ENCODE data around the gene RNF220. TPM values are rescaled to one million over a fixed set of nuclear protein-coding genes. Genes with fewer than 3 reads are reported as not detected.

The RNF220 gene
- total RNA-seq, 2 experiments from 2014 or later = 72.3 to 78.3 TPM

DNA sequence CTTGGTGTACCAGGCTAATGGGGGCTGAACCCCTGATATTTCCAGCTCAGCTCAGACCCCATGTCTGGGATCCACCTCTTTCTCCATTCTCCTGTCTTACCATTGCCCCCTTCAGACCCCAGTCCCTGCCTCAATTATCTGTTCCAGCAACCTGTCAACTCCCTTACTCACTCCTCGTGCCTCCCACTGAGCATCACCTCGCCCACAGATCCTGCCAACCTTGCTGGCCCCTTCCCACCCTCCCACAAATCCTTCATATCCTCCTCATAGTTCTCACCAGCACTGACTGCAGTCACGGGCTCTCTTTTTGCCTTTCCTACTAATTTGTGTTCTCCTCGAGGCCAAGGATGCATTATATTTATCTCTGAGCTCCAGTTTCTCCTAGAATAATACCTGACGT, 206.4 kb downstream of the RNF220 start:
- no peaks in the 10 kb centered on the region for H3K36me3 Mint-ChIP-seq (ENCODE audit: low read depth)
- DNase-seq (no peak), ATAC-seq (no peak)
- no peak overlapping the region for H3K4me3 Mint-ChIP-seq
- CTCF ChIA-PET = interaction anchor here (0.9 to 1.8 kb wide), 4 partner anchors 12 to 41 kb away, joined by 3 to 10 read pairs (median 3); no protein-coding TSS in a partner anchor
- H3K9me3 Mint-ChIP-seq (ENCODE audit: low read depth) = no peaks in the 10 kb centered on the region
- intact Hi-C loops (cut with DNase I, micrococcal nuclease) = no loop called here
- no peaks in the 10 kb centered on the region for H3K27me3 Mint-ChIP-seq
- POLR2A ChIA-PET = interaction anchor here (0.6 kb wide), 2 partner anchors 15 to 208 kb away, joined by 4 to 6 read pairs; no protein-coding TSS in a partner anchor
- H3K4me1 Mint-ChIP-seq = no peaks in the 10 kb centered on the region
- no peak overlapping the region for H3K27ac Mint-ChIP-seq

DNA sequence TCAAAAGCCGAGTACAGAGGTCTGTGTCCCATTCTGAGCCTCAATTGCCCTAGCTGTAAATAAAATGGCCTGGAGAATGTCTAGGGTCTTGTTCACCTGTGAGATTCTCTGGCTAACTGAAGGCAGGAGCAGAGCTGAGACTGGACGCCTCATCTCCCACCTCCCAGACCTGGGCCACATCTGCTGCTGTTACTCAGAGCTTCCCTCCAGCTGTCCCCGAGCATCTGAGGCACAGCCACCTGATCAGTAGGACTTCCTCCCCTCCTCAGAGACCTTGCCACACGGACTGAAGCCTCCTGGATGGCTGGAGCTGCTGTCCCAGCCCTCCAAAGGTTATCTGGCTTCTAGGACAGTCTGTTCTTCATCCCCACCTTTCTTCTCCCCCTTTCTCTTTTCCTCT, 206.8 kb downstream of the RNF220 start:
- POLR2A ChIA-PET = interaction anchor here (0.6 kb wide), 2 partner anchors 15 to 550 kb away, joined by 3 to 4 read pairs; no protein-coding TSS in a partner anchor

DNA sequence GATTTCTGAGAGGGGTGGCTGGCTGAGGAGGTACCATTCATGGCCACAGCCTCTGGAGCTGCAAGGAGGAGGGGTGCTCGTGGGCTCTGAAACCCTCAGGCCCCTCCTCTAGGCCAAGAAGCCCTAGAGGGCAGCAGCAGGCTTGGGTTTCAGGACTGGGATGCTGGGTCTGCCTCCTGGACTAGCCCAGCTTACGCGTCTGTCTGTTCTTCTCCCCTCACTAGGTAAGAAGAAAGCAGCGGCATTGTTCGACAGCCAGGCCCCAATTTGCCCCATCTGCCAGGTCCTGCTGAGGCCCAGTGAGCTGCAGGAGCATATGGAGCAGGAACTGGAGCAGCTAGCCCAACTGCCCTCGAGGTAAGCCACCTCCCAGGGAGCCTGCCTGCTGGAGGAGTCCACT, 208.9 kb downstream of the RNF220 start:
- intact Hi-C loops (cut with DNase I, micrococcal nuclease) = no loop called here
- no peak for ATAC-seq
- H3K4me1 Mint-ChIP-seq = no peaks in the 10 kb centered on the region
- no peaks in the 10 kb centered on the region for H3K27me3 Mint-ChIP-seq
- ChIA-PET CTCF (interaction anchor here (0.7 kb wide), 1 partner anchor 166 kb away, joined by 4 read pairs; no protein-coding TSS in a partner anchor), POLR2A (interaction anchor here (0.5 kb wide), 1 partner anchor 17 kb away, joined by 5 read pairs; no protein-coding TSS in a partner anchor)
- no peaks in the 10 kb centered on the region for H3K36me3 Mint-ChIP-seq (ENCODE audit: low read depth)
- H3K4me3 Mint-ChIP-seq = no peak overlapping the region
- no peak overlapping the region for H3K27ac Mint-ChIP-seq
- DNase-seq = no peak
- no peaks in the 10 kb centered on the region for H3K9me3 Mint-ChIP-seq (ENCODE audit: low read depth)

More for the DNA sequence above, 206.8 kb downstream of the RNF220 start:
- ATAC-seq (no peak), DNase-seq (no peak)
- Mint-ChIP-seq H3K27me3 (no peaks in the 10 kb centered on the region), H3K4me1 (no peaks in the 10 kb centered on the region), H3K9me3 (ENCODE audit: low read depth) (no peaks in the 10 kb centered on the region), H3K27ac (no peak overlapping the region), H3K4me3 (no peak overlapping the region), H3K36me3 (ENCODE audit: low read depth) (no peaks in the 10 kb centered on the region)
- intact Hi-C loops (cut with DNase I, micrococcal nuclease) = no loop called here
- CTCF ChIA-PET = interaction anchor here (0.9 to 1.8 kb wide), 3 partner anchors 12 to 41 kb away, joined by 3 to 10 read pairs (median 3); no protein-coding TSS in a partner anchor

DNA sequence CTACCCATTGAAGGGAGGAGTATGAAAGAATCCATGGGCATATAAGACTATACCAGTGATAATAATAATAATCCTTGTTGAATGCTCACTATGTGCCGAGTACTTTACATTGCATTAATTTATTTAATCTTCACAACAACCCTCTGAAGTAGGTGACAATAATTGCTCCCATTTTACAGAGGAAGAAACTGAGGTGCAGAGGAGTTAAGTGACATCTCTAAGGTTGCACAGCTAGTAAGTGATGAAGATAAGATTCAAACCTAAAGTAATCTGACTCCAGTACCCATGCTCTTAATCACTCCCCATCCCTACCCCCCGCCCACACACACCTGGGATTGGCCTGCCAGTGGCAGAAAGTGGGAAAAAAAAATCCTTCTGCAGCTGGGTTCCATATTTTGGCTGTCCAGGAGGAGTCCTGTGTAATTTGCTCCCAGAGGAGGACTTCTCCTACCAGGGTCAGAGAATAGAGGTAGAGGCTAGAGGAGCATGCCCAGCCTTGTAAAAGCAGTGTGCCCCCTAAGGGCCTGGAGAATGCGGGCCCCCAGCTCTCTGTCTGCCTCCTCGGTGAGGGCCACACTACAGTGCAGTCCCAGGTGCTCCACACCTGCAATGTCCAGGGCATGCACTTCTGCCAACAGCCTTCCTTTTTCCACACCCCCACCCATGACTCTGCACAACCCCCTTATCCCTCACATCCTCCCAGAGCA, 211.4 kb downstream of the RNF220 start:
- H3K4me1 Mint-ChIP-seq = no peaks in the 10 kb centered on the region
- no peak overlapping the region for H3K4me3 Mint-ChIP-seq
- ATAC-seq (no peak), DNase-seq (no peak)
- CTCF ChIA-PET = interaction anchor here (1.6 kb wide), 1 partner anchor 36 kb away, joined by 6 read pairs; no protein-coding TSS in a partner anchor
- H3K27me3 Mint-ChIP-seq = no peaks in the 10 kb centered on the region
- H3K27ac Mint-ChIP-seq = no peak overlapping the region
- intact Hi-C loops (cut with DNase I, micrococcal nuclease) = no loop called here
- H3K36me3 Mint-ChIP-seq (ENCODE audit: low read depth) = no peaks in the 10 kb centered on the region
- POLR2A ChIA-PET = no interaction called here
- no peaks in the 10 kb centered on the region for H3K9me3 Mint-ChIP-seq (ENCODE audit: low read depth)

DNA sequence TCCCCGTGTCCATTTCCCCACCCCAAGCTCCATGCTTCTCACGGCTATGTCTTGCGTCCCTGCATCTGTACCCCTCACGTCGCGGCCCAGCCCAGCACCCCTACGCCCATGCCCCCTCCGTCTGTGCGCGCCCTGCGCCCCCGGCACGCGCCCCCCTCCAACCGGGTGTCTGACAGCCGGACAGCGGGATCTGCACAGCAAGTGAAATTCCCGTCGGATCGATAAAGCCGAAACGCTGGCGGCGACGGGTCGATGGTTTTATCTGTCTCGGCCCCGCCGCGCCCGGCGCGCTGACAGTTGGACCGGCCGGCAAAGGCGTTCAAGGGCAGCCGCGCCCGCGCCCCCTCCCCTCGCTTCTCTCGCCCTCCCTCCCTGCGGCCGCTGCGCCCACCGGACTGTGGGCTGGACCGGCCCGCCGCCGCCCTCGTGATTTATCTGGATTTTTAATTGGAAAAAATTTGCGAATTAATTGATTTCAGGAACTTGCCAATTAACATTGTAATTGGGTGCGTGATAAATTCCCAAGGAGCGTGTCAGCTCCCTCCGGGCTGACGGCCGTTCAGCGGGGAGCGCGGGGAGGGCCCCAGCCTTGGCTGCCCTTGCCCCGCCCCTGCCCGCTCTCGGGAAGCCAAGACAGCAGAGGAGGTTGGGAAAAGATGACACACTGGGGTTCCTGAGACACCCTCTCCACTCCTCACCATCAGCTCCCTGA, 212.1 kb downstream of the RNF220 start:
- no peak overlapping the region for H3K27ac Mint-ChIP-seq

DNA sequence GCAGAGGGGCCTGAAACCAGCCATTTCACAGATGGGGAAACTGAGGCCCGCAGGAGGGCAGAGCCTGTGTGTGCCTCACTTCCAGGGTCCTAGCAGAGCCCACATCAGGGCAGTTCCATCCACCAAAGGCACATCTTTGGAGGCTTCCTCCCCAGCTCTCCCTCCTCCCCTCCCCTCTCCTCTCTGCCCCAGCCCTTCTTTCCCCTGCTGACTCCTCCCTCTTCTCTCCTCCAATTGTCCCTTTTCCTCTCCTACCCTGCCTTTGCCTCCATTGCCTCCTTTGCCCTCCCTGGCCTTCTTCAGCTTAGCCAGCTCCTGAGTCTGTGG, 212.6 kb downstream of the RNF220 start:
- ATAC-seq (no peak), DNase-seq (no peak)
- Mint-ChIP-seq H3K27me3 (no peaks in the 10 kb centered on the region), H3K4me3 (no peak overlapping the region), H3K9me3 (ENCODE audit: low read depth) (no peaks in the 10 kb centered on the region), H3K4me1 (no peaks in the 10 kb centered on the region), H3K36me3 (ENCODE audit: low read depth) (no peaks in the 10 kb centered on the region), H3K27ac (no peak overlapping the region)
- ChIA-PET CTCF (no interaction called here), POLR2A (no interaction called here)
- intact Hi-C loops (cut with DNase I, micrococcal nuclease) = no loop called here

More for the DNA sequence above, 212.1 kb downstream of the RNF220 start:
- DNase-seq (no peak), ATAC-seq (no peak)
- Mint-ChIP-seq H3K27me3 (no peaks in the 10 kb centered on the region), H3K9me3 (ENCODE audit: low read depth) (no peaks in the 10 kb centered on the region), H3K4me3 (no peak overlapping the region), H3K4me1 (no peaks in the 10 kb centered on the region), H3K36me3 (ENCODE audit: low read depth) (no peaks in the 10 kb centered on the region)
- ChIA-PET CTCF (no interaction called here), POLR2A (no interaction called here)
- intact Hi-C loops (cut with DNase I, micrococcal nuclease) = no loop called here

DNA sequence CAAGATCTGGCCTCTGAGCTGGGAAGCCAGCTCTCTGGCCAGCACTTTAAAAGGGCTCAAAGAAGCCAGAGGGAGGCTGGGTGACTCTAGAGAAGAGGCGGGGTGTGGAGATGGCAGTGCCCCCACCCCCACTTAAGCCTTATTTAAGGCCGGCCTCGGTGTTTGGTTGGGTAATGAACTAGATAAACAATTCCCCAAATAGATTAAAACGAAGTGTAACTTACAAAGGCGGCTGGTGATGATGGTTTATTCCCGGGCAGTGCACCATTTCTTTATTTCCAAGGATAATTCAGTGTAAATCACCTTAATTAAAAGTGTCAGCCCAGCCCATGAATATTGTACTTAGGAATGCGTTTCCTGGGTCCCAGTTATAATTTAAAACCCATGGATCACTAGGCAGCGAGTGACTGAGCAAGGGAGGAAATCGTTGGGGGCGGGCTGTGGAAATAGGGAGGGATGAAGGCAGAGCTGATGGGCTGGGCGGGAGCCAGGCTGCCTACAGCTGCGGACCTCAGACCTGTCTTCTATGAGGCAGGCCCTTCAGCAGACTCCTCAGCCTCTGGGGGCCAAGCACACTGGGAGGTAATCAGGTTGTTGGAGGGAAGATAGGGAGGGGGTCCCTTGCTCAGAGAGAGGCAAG, 214.3 kb downstream of the RNF220 start:
- no peak for DNase-seq
- CTCF ChIA-PET = interaction anchor here (0.6 to 1.1 kb wide), 2 partner anchors 33 to 544 kb away, joined by 3 to 7 read pairs; no protein-coding TSS in a partner anchor
- POLR2A ChIA-PET = interaction anchor here (0.7 kb wide), 1 partner anchor 299 kb away, joined by 3 read pairs; no protein-coding TSS in a partner anchor
- intact Hi-C loops (cut with DNase I, micrococcal nuclease) = no loop called here
- Mint-ChIP-seq H3K27ac (no peak overlapping the region), H3K9me3 (ENCODE audit: low read depth) (no peaks in the 10 kb centered on the region), H3K4me3 (no peak overlapping the region), H3K27me3 (no peaks in the 10 kb centered on the region), H3K36me3 (ENCODE audit: low read depth) (no peaks in the 10 kb centered on the region), H3K4me1 (no peaks in the 10 kb centered on the region)
- ATAC-seq = no peak

DNA sequence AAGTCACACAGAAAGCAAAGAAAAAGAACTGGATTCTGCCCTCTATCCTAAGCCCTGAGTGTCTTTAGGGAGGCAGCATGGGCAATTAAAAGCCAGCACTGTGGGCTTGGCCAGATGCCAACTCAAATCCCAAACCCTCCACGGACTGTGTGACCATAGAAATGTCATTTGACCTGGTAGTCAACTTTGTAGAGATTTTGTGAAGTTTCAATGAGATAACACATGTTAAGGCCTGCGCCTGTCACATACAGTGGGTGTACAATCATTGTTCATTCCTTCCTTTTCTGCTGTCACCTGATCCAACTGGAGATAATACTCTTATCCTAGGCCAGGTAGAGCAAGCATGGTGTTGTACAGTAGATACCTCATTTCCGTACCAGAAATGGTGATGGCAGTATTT, 215.0 kb downstream of the RNF220 start:
- no peak overlapping the region for H3K4me3 Mint-ChIP-seq
- no peaks in the 10 kb centered on the region for H3K4me1 Mint-ChIP-seq
- ATAC-seq (no peak), DNase-seq (no peak)
- H3K27ac Mint-ChIP-seq = no peak overlapping the region
- intact Hi-C loops (cut with DNase I, micrococcal nuclease) = no loop called here
- no peaks in the 10 kb centered on the region for H3K27me3 Mint-ChIP-seq
- no peaks in the 10 kb centered on the region for H3K9me3 Mint-ChIP-seq (ENCODE audit: low read depth)
- no peaks in the 10 kb centered on the region for H3K36me3 Mint-ChIP-seq (ENCODE audit: low read depth)
- ChIA-PET POLR2A (interaction anchor here (0.6 kb wide), 1 partner anchor 595 kb away, joined by 3 read pairs; no protein-coding TSS in a partner anchor), CTCF (interaction anchor here (0.6 to 1.2 kb wide), 2 partner anchors 11 to 739 kb away, joined by 3 to 4 read pairs; no protein-coding TSS in a partner anchor)

DNA sequence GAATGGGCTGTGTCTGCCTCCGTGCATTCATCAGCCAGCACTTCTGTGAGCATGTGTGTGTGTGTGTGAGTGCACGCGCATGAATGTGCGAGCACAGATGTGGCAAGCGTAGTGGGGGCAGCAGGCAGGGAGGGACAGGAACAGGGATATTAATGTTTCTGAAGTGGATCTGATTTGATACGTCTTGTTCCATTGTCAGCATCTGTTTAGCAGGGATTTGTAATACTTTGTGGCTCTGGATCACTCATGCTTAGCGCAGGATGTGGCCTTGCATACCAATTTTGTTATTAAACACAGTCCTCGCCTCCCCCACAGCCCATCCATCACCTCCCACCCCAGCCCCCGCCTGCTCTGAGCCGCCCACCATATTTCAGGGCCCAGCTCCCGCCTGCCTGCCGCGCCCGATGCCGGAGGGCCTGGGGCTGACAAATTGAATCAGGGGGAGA, 216.8 kb downstream of the RNF220 start:
- POLR2A ChIA-PET = no interaction called here
- no peaks in the 10 kb centered on the region for H3K4me1 Mint-ChIP-seq
- H3K4me3 Mint-ChIP-seq = no peak overlapping the region
- no peaks in the 10 kb centered on the region for H3K27me3 Mint-ChIP-seq
- H3K9me3 Mint-ChIP-seq (ENCODE audit: low read depth) = no peaks in the 10 kb centered on the region
- intact Hi-C loops (cut with DNase I, micrococcal nuclease) = no loop called here
- no peak for ATAC-seq
- H3K36me3 Mint-ChIP-seq (ENCODE audit: low read depth) = no peaks in the 10 kb centered on the region
- DNase-seq = no peak
- CTCF ChIA-PET = no interaction called here
- no peak overlapping the region for H3K27ac Mint-ChIP-seq

DNA sequence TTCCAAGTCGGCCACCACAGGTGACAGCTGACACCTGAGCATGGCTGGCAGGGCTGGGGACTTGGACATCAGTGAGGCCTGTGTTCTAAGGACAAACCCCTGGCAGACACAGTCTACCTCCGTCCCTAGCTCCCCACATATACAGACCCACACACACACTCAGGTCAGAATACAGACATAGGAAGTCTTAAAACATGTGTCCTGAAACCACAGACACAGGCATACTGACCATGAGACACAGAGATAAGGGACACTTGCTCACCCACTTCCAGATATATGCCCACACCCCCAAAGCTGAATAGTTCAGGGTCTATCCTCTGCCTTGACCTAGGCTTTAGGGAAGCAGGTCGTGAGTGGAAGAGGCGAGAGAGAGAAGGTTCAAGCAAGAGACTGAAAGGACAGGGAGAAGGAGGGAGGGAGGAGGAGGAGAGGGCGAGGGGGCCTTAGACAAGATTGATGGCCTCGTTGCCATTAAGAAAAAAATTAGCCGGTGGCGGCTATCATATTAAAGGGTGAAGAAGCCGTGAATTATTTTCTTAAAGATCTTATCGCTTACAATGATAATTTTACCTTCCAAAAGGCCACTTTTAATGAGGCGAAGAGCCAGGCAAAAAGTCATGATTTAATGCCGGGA, 219.3 kb downstream of the RNF220 start:
- CTCF ChIA-PET = no interaction called here
- H3K4me3 Mint-ChIP-seq = no peak overlapping the region
- no peaks in the 10 kb centered on the region for H3K27me3 Mint-ChIP-seq
- POLR2A ChIA-PET = no interaction called here
- H3K4me1 Mint-ChIP-seq = no peaks in the 10 kb centered on the region
- H3K27ac Mint-ChIP-seq = no peak overlapping the region
- intact Hi-C loops (cut with DNase I, micrococcal nuclease) = no loop called here
- DNase-seq (no peak), ATAC-seq (no peak)
- H3K36me3 Mint-ChIP-seq (ENCODE audit: low read depth) = no peaks in the 10 kb centered on the region
- H3K9me3 Mint-ChIP-seq (ENCODE audit: low read depth) = no peaks in the 10 kb centered on the region

DNA sequence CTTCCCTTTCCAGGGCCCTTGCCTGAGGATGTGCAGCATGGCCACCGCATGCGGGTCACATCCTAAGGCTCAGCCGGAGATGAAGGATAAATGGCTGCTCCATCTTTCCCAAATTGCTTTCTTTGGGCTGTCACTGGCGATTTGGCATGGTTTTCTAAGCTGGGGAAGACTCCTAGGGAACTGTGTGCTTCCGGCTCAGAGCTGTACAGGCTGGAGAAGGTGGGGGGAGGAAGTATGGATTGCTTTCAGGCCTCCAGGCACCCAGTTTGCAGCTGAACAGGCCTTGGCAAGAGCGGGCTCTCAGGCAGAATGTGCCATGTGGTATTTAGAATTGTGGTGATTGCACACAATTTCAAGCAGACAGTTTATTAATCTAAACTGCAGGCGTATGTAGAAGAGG, 220.3 kb downstream of the RNF220 start:
- intact Hi-C loops (cut with DNase I, micrococcal nuclease) = no loop called here
- Mint-ChIP-seq H3K4me3 (no peak overlapping the region), H3K4me1 (peaks cover under 1% of the 10 kb centered on the region), H3K27me3 (no peaks in the 10 kb centered on the region), H3K9me3 (ENCODE audit: low read depth) (no peaks in the 10 kb centered on the region), H3K36me3 (ENCODE audit: low read depth) (no peaks in the 10 kb centered on the region), H3K27ac (no peak overlapping the region)
- CTCF ChIA-PET = no interaction called here
- POLR2A ChIA-PET = interaction anchor here (0.6 kb wide), 1 partner anchor 18 kb away, joined by 3 read pairs; no protein-coding TSS in a partner anchor
- ATAC-seq = no peak
- DNase-seq = no peak

All from activated CD4-positive, alpha-beta T cell treated with anti-CD3 and anti-CD28 coated beads for 36 hours (primary cell).